ENCODE measurements around the gene MGAT4B. TPM values are rescaled to one million over a fixed set of nuclear protein-coding genes. Genes with fewer than 3 reads are reported as not detected.

Gene MGAT4B
- total and polyA plus RNA-seq, 2 of the 4 experiments (the other 2 are of a cell fraction): 73.7 to 155 TPM

- H3K9me3 ChIP-seq (ENCODE audit: control insufficient read depth, insufficient read depth, low read length): no peaks in the 10 kb centered on the region
- no TSS peak for BruUV-seq (replicated peaks)
- no peak overlapping the region for H3K56ac ChIP-seq (ENCODE audit: extremely low read depth, insufficient read depth, low read length)
- ChIA-PET POLR2A (ENCODE audit: unreplicated experiment) (no interaction called here), CTCF (interaction anchor here (0.7 kb wide), 1 partner anchor 10 kb away, joined by 3 read pairs; no protein-coding TSS in a partner anchor)
- DNase-seq (no peak), ATAC-seq (ENCODE audit: low read depth) (no peak)
- in situ Hi-C loops (cut with MboI; ENCODE audit: low sequenced_read_pairs): no loop called here
- H4K20me1 ChIP-seq (ENCODE audit: insufficient read depth, low read length): 0 out of 2 replicates have a peak, but pooled peaks cover 8% of the 10 kb centered on the region
- no peak overlapping the region for H4K8ac ChIP-seq (ENCODE audit: low read depth in 2 of 2, low read length in 2 of 2)
- intact Hi-C loops (cut with micrococcal nuclease): no loop called here
- no CpG with 5 or more reads among the region's 6 CpGs for whole genome bisulfite sequencing, 2 experiments (ENCODE audit: extremely low coverage in 2 of 2, insufficient read length in 1 of 2)
- no peaks in the 10 kb centered on the region for H3K27me3 ChIP-seq (ENCODE audit: control insufficient read depth, insufficient read depth, low read length)
- dilution Hi-C loops (cut with HindIII; ENCODE audit: low sequenced_read_pairs, unreplicated experiment): no loop called here
- H4K91ac ChIP-seq (ENCODE audit: insufficient read depth, low read depth, low read length): no peak overlapping the region
- no peak overlapping the region for H2BK15ac ChIP-seq (ENCODE audit: low read depth, low read length)
- no peak overlapping the region for H3K4ac ChIP-seq (ENCODE audit: low read depth, low read length)
- H2BK20ac ChIP-seq (ENCODE audit: low read depth, low read length): no peak overlapping the region
- H3K36me3 ChIP-seq (ENCODE audit: control insufficient read depth, insufficient read depth, low read length): peaks cover 73% of the 10 kb centered on the region
- no peak overlapping the region for H3K18ac ChIP-seq (ENCODE audit: low read depth, low read length)
- no peak overlapping the region for H3K23ac ChIP-seq (ENCODE audit: low read depth, low read length)
- no peak overlapping the region for H2BK120ac ChIP-seq (ENCODE audit: low read depth, low read length)
- H3K14ac ChIP-seq (replicated peaks; ENCODE audit: low read depth, low read length): no peak overlapping the region
- H3K9me1 ChIP-seq (ENCODE audit: insufficient read depth, low read length): no peaks in the 10 kb centered on the region; the same call in 1 of the 2 replicates
- no peaks in the 10 kb centered on the region for H3K4me1 ChIP-seq (ENCODE audit: control insufficient read depth, insufficient read depth, low read length)
- no peak overlapping the region for H3K4me3 ChIP-seq (ENCODE audit: insufficient read depth, low read depth, low read length)
- H3K27ac ChIP-seq (ENCODE audit: insufficient read depth, low read length): no peak overlapping the region
- peaks cover 16 to 53% of the 10 kb centered on the region in 2 experiments for H3K79me1 ChIP-seq (ENCODE audit: low read depth in 1 of 2, low read length in 2 of 2)
- H3K9ac ChIP-seq (ENCODE audit: low read depth, low read length): no peak overlapping the region
- no peak for TF ChIP-seq NFE2L2 (IDR thresholded peaks at IDR 0.05; ENCODE audit: low read depth, low read length)
- TF ChIP-seq MAZ (IDR thresholded peaks at IDR 0.05; ENCODE audit: borderline replicate concordance, low read depth, low read length): no peak
- no peak for TF ChIP-seq ELK1 (IDR thresholded peaks at IDR 0.05; ENCODE audit: borderline replicate concordance, low read depth, low read length)
- TF ChIP-seq SMC3 (IDR thresholded peaks at IDR 0.05; ENCODE audit: low read depth, low read length): no peak
- TF ChIP-seq CTCF (conservative IDR thresholded peaks at IDR 0.05; ENCODE audit: low read depth, low read length): no peak
- TF ChIP-seq CHD1 (IDR thresholded peaks at IDR 0.05; ENCODE audit: low read depth, low read length): no peak
- TF ChIP-seq MXI1 (IDR thresholded peaks at IDR 0.05; ENCODE audit: borderline replicate concordance, low read depth, low read length): no peak
- TF ChIP-seq BHLHE40 (IDR thresholded peaks at IDR 0.05; ENCODE audit: low read depth, low read length): no peak
- no peak for TF ChIP-seq MAFK (IDR thresholded peaks at IDR 0.05; ENCODE audit: low read depth, low read length)
- H2BK5ac ChIP-seq (ENCODE audit: low read depth, low read length, poor library complexity, severe bottlenecking): no peak overlapping the region
- H2AFZ ChIP-seq (replicated peaks; ENCODE audit: low read length, poor library complexity): no peak overlapping the region
- H3K4me2 ChIP-seq (ENCODE audit: low read depth, low read length): no peak overlapping the region
- H2AK5ac ChIP-seq (ENCODE audit: low read depth, low read length): no peak overlapping the region
- no peak overlapping the region for H2AK9ac ChIP-seq (replicated peaks; ENCODE audit: low read depth, low read length, poor library complexity)
- no peak overlapping the region for H4K5ac ChIP-seq (ENCODE audit: low read depth, low read length)
Observed at GRCh38 chr5:179772351-179772750, 34.3 kb downstream of the MGAT4B start.

Data from IMR-90 (cell line).